PC-3 (cell line): Measurements from ENCODE around the gene PLCB4. TPM values are rescaled to one million over a fixed set of nuclear protein-coding genes. Genes with fewer than 3 reads are reported as not detected.

Experiments used
- ATAC-seq: fragments of 200-7000 bp; cut with Tn5 transposase; 2 replicates; pipeline ENCODE4 v1.9.1; 2020; ENCODE audit warnings: mild to moderate bottlenecking, moderate library complexity
- BruUV-seq: library from RNA; stranded (reverse); fragments of 400-500 nt; replicated peaks from 2 replicates; lab custom pipeline; 2021; lab: Mats Ljungman, UMichigan
- CTCF ChIA-PET: fragments of 300-600 bp; sonication (Branson Sonifier 250); formaldehyde crosslinking; loops from one replicate; lab custom pipeline; 2022; ENCODE audit warnings: antibody characterized with exemption; lab: Charles Lee
- POLR2A ChIA-PET: fragments of 300-600 bp; sonication (Branson Sonifier 250); formaldehyde crosslinking; loops from one replicate; lab custom pipeline; 2022; ENCODE audit warnings: antibody characterized with exemption; ENCODE audit not compliant: unreplicated experiment; lab: Charles Lee
- DNase-seq: peaks from one replicate; pipeline ENCODE4 v3.0.0-alpha.2; 2015
- H2AFZ ChIP-seq: fragments of 300-600 bp; sonication (generic); 2 replicates; pipeline ENCODE4 v1.6.0; 2016; ENCODE audit warnings: antibody characterized with exemption, low read length
- H3F3A ChIP-seq: fragments of 300-600 bp; sonication (generic); one replicate; pipeline ENCODE4 v1.6.0; 2017; ENCODE audit warnings: antibody characterized with exemption, low read length, control low read depth, mild to moderate bottlenecking; ENCODE audit not compliant: unreplicated experiment
- H3K27ac ChIP-seq: fragments of 300-600 bp; sonication (generic); 2 replicates; pipeline ENCODE4 v1.5.1; 2016; ENCODE audit warnings: mild to moderate bottlenecking, low read length
- H3K27me3 ChIP-seq: fragments of 300-600 bp; sonication (generic); 2 replicates; pipeline ENCODE4 v1.6.1; 2016; ENCODE audit warnings: low read length, mixed read lengths
- H3K36me3 ChIP-seq: fragments of 300-600 bp; sonication (generic); 2 replicates; pipeline ENCODE4 v1.6.1; 2016; ENCODE audit warnings: low read depth, mixed run types, low read length, mixed read lengths
- H3K4me1 ChIP-seq: fragments of 300-600 bp; sonication (generic); 2 replicates; pipeline ENCODE4 v1.5.1; 2016; ENCODE audit warnings: low read length; ENCODE audit not compliant: insufficient read depth
- H3K4me2 ChIP-seq: fragments of 300-600 bp; sonication (generic); 2 replicates; pipeline ENCODE4 v1.6.0; 2016; ENCODE audit warnings: low read length
- H3K4me3 ChIP-seq: fragments of 300-600 bp; sonication (generic); 2 replicates; pipeline ENCODE4 v1.5.1; 2016; ENCODE audit warnings: mild to moderate bottlenecking, low read length, mixed read lengths
- H3K79me2 ChIP-seq: fragments of 300-600 bp; sonication (generic); 2 replicates; pipeline ENCODE4 v1.6.1; 2017; ENCODE audit warnings: low read length, mixed read lengths
- H3K9ac ChIP-seq: fragments of 300-600 bp; sonication (generic); 2 replicates; pipeline ENCODE4 v1.6.0; 2016; ENCODE audit warnings: mild to moderate bottlenecking, low read length
- H3K9me2 ChIP-seq: fragments of 300-600 bp; sonication (generic); replicated peaks from 2 replicates; pipeline ENCODE4 v1.6.1; 2016; ENCODE audit warnings: mixed run types, low read length, mixed read lengths
- H3K9me3 ChIP-seq: fragments of 300-600 bp; sonication (generic); 2 replicates; pipeline ENCODE4 v1.6.1; 2016; ENCODE audit warnings: low read length, mixed read lengths
- H4K20me1 ChIP-seq: fragments of 300-600 bp; sonication (generic); 2 replicates; pipeline ENCODE4 v1.6.1; 2016; ENCODE audit warnings: low read length, mixed read lengths
- CTCF ChIP-seq: fragments of 300-600 bp; sonication (generic); conservative IDR thresholded peaks from 2 replicates; pipeline ENCODE4 v1.5.1; 2017; ENCODE audit warnings: antibody characterized with exemption, low read depth, mild to moderate bottlenecking, low read length
- EZH2 ChIP-seq: fragments of 300-600 bp; sonication (generic); IDR thresholded peaks from one replicate; pipeline ENCODE4 v1.6.1; 2017; ENCODE audit warnings: antibody characterized with exemption, mild to moderate bottlenecking, low read length; ENCODE audit not compliant: unreplicated experiment
- EZH2phosphoT487 ChIP-seq: fragments of 300-600 bp; sonication (generic); IDR thresholded peaks from 2 replicates; pipeline ENCODE4 v1.6.1; 2018; ENCODE audit warnings: mild to moderate bottlenecking, antibody characterized with exemption, low read length, borderline replicate concordance
- intact Hi-C: fragments of 100-400 bp; cut with micrococcal nuclease; formaldehyde crosslinking; loops from 2 replicates; pipeline ENCODE4 v1.9.0; 2023
- total RNA-seq: library from RNA; depleted of rRNA; stranded (reverse); fragments of >200 nt; gene quantifications from 2 replicates; pipeline ENCODE4 v1.2.3, GENCODE V29; 2014

The PLCB4 gene
- total RNA-seq, 1 experiment from 2014 or later, result 25.4 TPM

GRCh38 chr20:9417665-9418064 lies 348.8 kb downstream of the PLCB4 start:
- no TSS peak for BruUV-seq
- peak; percentile 99 for ATAC-seq
- H3K27ac ChIP-seq, result peak overlapping the region; percentile 42

GRCh38 chr20:9422321-9423057 lies 353.6 kb downstream of the PLCB4 start:
- Histone ChIP-seq H3K4me3 (no peak overlapping the region), H3K4me2 (no peak overlapping the region), H2AFZ (no peak overlapping the region), H3K9ac (no peak overlapping the region), H4K20me1 (no peaks in the 10 kb centered on the region), H3K4me1 (peaks cover 9% of the 10 kb centered on the region), H3K9me3 (no peaks in the 10 kb centered on the region), H3K27me3 (no peaks in the 10 kb centered on the region), H3K36me3 (peaks cover 4% of the 10 kb centered on the region; the same call in 1 of the 2 replicates), H3F3A (peaks cover 5% of the 10 kb centered on the region), H3K27ac (no peak overlapping the region), H3K79me2 (no peaks in the 10 kb centered on the region), H3K9me2 (no peaks in the 10 kb centered on the region)
- DNase-seq, result no peak
- ChIA-PET CTCF (interaction anchor here (1.1 kb wide), 1 partner anchor 14 kb away, joined by 5 read pairs; no protein-coding TSS in a partner anchor), POLR2A (no interaction called here)
- ATAC-seq, result no peak
- intact Hi-C loops, result no loop called here
- BruUV-seq, result no TSS peak
- TF ChIP-seq EZH2 (no peak), EZH2phosphoT487 (no peak), CTCF (no peak)

More at GRCh38 chr20:9417665-9418064, 348.8 kb downstream of the PLCB4 start:
- H3K4me3 ChIP-seq, result no peak overlapping the region
- H3K9me3 ChIP-seq, result no peaks in the 10 kb centered on the region
- no peak overlapping the region for H3K9ac ChIP-seq
- CTCF ChIA-PET, result no interaction called here
- TF ChIP-seq CTCF (no peak), EZH2 (no peak), EZH2phosphoT487 (no peak)
- H3F3A ChIP-seq, result peaks cover 10% of the 10 kb centered on the region
- no peak overlapping the region for H3K4me2 ChIP-seq
- no peak overlapping the region for H2AFZ ChIP-seq
- POLR2A ChIA-PET, result no interaction called here
- H3K9me2 ChIP-seq, result no peaks in the 10 kb centered on the region
- DNase-seq, result peak; percentile 92
- H4K20me1 ChIP-seq, result no peaks in the 10 kb centered on the region
- H3K4me1 ChIP-seq, result peaks cover 9% of the 10 kb centered on the region
- no peaks in the 10 kb centered on the region for H3K79me2 ChIP-seq
- 0 out of 2 replicates have a peak, but pooled peaks cover 4% of the 10 kb centered on the region for H3K36me3 ChIP-seq
- H3K27me3 ChIP-seq, result no peaks in the 10 kb centered on the region
- intact Hi-C loops, result no loop called here

DNA sequence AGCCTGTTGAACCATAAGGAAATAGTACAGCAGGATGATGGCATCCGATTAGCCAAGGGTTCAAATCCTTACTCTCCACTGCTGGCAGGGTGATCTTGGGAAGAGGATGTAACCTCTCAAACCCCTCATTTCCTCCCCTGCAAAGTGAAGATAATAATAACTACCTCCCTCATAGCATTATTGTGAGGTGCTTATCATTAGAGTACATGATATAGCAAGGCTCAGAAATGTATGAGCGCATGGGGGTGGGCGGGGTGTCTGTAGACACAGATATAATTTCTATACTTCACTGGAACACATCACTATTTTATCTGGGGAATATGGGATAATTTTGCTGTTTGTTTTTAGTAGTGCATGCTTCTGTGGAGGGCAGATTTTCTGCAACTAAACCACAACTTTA lies 355.7 kb downstream of the PLCB4 start:
- H3K9me2 ChIP-seq, result no peaks in the 10 kb centered on the region
- no peak for ATAC-seq
- H3K79me2 ChIP-seq, result no peaks in the 10 kb centered on the region
- no peak for TF ChIP-seq EZH2phosphoT487
- TF ChIP-seq EZH2, result no peak
- no peaks in the 10 kb centered on the region for H3K9me3 ChIP-seq
- no peaks in the 10 kb centered on the region for H3F3A ChIP-seq
- no peak overlapping the region for H3K4me2 ChIP-seq
- no peak overlapping the region for H3K27ac ChIP-seq
- H3K9ac ChIP-seq, result no peak overlapping the region
- no peaks in the 10 kb centered on the region for H3K27me3 ChIP-seq
- POLR2A ChIA-PET, result no interaction called here
- no peaks in the 10 kb centered on the region for H3K4me1 ChIP-seq
- peaks cover 7% of the 10 kb centered on the region; the same call in 1 of the 2 replicates for H3K36me3 ChIP-seq
- intact Hi-C loops, result no loop called here
- DNase-seq, result no peak
- CTCF ChIA-PET, result no interaction called here
- H4K20me1 ChIP-seq, result no peaks in the 10 kb centered on the region
- BruUV-seq, result no TSS peak
- H3K4me3 ChIP-seq, result no peak overlapping the region
- H2AFZ ChIP-seq, result no peak overlapping the region
